Posterior cingulate gyrus (tissue), 11 donors: ENCODE results near the gene JMJD1C.

Source experiments
- DNase-seq, 10 donors: peaks; one replicate each; pipeline versions ENCODE4 v3.0.0 to v3.0.0-alpha.2; 2020 to 2021; ENCODE audit warnings: mixed read lengths in 3 of 10
- intact Hi-C: fragments of 100-400 bp; cut with DNase I; formaldehyde crosslinking; loops from one replicate; pipeline ENCODE4 v1.15.1; 2023

Gene JMJD1C

DNA sequence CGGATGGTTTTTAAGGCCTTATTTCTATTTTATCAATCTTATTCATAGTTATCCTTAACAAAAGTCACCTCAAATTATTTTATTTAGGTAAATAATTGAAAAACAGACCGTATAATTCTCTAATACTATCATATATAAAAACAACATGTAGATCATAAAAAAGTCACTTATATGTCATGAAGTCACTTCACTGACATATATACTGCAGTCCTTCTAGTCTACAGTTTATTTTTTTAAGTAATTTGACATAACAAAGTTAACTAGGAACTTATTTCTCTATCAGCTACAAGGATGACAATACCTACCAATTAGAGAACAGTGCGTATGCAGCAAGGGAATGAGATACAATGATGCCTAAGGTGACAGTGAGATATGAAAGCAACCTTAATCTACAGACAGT is 26.2 kb downstream of the JMJD1C start:
- no peak for DNase-seq
- intact Hi-C loops, result no loop called here

GRCh38 chr10:63438506-63439498 is 27.0 kb downstream of the JMJD1C start:
- intact Hi-C loops, result no loop called here
- DNase-seq, result no peak

DNA sequence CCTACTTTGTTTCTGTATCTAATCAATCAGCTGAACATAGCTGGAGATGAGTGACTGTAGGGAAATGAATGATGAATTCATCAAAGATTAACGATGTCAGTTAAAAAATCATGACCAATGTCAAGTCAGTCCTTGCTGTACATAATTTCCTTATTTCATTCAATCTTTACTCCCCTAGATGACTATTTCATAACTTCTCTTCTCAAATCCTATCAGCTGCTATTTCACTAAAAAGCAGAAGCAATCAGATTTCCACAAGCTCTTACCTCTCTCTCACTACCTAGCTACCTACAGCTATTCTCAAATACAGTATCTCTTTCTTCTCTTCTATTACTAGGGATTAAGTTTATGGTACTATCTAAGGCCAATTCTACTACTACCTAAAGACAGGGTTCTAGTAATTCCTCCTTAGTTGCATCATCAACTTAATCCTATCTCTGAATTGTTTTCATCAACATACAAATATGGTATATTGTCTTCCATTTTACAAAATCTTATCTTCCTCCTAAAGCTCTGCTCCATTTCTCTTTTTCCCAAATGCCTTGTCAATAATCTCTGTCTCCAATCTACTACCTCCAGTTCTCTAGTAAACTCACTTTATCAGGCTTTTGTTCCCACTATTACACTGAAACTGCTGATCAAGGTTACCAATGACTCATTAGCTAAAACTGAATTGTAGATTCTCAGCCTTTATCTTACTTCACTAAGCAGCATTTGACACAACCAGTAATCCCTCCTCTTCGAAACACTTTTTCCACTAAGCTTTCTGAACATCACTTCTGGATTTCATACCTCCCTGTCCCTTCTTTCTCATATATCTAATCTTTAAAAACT is 28.4 kb downstream of the JMJD1C start:
- intact Hi-C loops, result no loop called here
- no peak for DNase-seq

- intact Hi-C loops, result no loop called here
- no peak for DNase-seq
These were observed 29.6 kb downstream of the JMJD1C start for GRCh38 chr10:63436225-63436624.

DNA sequence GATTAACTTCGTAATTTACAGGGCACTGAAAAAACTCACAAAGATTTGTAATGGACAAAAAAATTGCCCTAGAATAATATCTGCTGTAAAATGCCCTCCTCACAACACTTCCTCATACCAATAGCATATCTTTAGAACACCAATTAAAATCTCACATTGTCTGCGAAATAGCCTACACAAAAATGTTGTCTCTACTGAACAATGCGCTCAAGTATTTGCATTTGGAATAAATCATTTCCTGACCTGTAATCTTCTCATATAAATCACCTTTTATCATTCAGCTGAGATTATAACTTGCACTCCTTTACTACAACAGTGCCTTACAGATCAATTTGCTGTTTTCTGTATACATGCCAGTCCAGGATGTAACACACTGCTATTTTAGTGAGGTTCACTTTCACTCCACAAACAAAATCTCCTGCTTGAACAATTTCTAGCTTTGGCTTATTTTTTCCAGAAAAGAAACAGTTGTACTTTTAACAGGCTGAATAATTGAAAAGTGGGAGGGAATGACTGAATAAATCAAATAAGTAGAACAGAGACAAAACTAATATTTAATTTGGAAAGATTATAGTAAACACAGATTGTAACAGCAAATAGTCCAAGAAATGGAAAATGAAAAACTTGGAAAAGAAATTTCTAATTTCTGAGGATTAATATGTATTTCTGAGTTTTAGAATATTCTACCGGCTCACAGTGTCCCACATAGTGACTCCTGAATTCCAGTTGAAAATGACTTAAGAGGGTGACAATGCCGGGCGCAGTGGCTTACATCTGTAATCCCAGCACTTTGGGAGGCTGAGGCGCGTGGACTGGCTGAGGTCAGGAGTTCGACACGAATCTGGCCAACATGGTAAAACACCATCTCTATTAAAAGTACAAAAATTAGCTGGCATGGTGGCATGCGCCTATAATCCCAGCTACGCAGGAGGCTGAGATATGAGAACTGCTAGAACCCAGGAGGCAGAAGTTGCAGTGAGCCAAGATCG is 30.6 kb downstream of the JMJD1C start:
- no peak for DNase-seq
- intact Hi-C loops, result no loop called here

GRCh38 chr10:63431962-63432797 is 33.6 kb downstream of the JMJD1C start:
- DNase-seq, result no peak
- intact Hi-C loops, result no loop called here

- intact Hi-C loops, result no loop called here
- DNase-seq, result no peak
These were observed 34.8 kb downstream of the JMJD1C start for GRCh38 chr10:63430999-63431356.

DNA sequence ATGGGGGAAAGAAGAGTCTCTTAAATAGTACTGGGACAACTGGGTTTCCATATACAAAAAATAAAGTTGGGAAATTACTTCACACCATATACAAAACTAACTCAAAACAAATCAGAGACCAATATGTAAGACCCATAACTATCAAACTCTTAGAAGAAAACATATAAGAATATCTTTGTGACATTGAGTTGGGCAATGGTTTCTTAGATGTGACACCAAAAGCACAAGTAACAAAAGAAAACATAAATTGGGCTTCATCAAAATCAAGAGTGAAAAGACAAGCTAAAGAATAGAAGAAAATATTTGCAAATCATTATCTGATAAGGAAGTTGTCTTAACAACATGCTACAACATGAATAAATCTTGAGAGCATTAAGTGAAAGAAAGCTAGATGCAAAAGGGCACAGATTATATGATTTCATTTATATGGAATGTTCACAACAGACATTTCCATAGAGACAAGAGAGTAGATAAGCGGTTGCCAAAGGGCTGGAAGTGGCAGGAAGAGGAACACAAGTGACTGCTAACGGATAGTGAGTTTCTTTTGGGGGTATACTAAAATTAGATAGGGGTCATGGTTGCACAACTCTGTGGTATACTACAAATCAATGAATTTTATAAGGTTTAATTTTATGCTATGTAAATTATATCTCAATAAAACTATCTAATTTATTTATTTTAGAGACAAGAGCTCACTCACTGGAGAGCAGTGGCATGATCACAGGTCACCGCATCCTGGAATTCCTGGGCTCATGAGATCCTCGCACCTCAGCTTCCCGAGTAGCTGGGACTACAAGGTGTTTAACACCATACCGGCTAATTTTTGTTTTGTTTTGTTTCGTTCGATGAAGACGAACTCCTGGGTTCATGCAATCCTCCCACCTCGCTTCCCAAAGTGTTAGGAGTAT is 35.4 kb downstream of the JMJD1C start:
- DNase-seq, result no peak
- intact Hi-C loops, result no loop called here

DNA sequence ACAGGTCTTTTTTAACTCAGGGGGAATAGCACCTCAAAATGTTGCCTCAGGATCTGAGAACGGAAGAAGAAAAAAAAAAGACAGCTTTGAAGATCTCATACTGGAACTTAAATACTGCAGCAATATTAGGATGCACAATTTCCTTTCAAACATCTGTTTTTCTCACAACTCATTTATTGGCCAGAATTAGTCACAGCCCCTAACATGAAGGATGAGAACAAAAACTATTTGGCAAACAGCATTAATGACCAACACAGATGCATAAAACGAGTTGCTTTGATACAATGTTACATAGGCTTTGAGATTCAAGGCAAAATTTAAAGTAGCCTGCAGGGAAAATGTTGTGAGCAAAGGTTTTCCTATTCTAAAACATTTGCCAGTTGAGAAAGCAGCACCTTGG is 36.5 kb downstream of the JMJD1C start:
- DNase-seq, result no peak
- intact Hi-C loops, result no loop called here

DNA sequence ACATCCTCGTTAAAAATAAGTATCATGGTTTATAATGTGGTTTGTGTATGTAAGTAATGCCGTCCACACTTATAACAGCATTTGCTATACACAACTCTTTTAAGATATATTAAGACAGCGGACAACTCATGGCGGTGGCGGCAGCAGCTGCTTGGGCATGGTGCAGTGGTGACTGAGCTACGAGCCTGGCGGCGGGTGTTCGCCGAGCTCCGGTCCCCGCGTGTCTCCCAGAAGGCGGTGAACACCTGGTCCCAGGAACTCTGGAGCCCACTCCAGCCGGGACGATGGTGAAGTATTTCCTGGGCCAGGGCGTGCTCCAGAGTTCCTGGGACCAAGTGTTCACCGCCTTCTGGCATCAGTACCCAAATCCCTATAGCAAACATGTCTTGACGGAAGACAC is 38.8 kb downstream of the JMJD1C start:
- intact Hi-C loops, result no loop called here
- DNase-seq, result peak in 2 of 10 donors; percentile 56 to 59

GRCh38 chr10:63425512-63425911 is 40.3 kb downstream of the JMJD1C start:
- intact Hi-C loops, result no loop called here
- peak in 1 of 10 donors; percentile 57 for DNase-seq

DNA sequence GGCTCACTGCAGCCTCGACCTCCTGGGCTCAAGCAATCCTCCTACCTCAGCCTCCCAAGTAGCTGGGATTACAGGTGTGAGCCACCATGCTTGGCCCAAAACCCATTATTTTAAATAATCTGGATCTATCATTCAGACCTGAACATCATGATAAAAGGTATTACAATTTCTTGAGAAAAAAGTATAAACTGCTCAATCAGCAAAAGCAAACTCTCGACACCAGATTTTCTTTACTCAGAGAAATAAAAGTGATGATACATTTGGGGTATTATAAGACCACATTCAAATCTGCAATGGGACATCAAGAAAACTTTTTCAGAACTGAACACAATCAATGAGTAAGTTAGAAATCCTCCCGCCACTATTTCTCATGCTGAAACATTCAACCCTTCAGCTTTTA is 41.2 kb downstream of the JMJD1C start:
- no peak for DNase-seq
- intact Hi-C loops, result no loop called here

DNA sequence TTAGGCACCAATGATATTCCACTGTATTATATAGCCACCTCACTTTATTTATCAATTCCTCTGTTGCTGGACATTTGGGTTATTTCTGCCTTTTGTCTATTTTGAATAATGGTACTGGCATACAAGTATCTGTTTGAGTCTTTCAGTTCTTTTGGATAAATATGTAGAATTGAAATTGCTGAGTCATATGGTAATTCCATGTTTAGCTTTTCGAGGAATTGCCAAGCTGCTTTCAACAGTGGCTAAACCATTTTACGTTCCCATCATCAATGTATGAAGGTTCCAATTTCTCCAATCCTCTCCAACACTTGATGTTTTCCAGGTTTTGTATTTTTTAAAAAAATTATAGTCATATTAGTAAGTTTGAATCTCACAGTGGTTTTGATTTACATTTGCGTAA is 42.3 kb downstream of the JMJD1C start:
- no peak for DNase-seq
- intact Hi-C loops, result no loop called here

DNA sequence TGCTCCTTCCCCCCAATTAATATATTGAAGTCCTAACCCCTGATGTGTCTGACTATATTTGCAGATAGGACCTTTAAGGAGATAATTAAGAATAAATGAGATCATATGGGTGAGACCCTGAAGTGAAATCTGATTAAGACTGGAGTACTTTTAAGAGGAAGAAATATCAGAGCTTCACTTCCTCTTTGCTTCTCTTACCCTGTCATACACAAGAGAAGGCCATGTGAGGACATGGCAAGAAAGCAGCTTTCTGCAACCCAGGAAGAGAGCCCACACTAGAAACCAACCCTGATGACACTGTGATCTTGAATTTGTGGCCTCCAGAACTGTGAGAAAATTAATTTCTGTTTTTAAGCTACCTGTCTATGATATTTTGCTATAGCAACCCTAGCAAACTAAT is 44.2 kb downstream of the JMJD1C start:
- DNase-seq, result no peak
- intact Hi-C loops, result no loop called here

DNA sequence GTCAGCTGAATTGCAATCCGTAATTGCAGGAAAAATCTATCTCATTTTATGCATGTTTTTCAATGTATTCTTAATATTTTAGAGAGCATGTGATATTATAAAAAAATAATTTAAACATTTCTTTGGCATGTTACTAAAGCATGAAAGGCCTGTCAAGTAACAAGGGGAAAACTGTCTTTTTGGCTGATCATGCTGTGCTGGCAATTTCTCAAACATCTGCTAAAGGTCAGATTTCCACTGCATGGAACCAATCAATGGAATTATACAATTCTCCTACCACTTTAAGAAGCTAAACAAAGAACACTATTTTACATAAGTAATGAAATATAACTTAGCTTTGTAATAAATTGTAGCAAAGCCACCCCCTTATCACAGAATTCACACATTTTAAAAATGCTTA is 49.4 kb downstream of the JMJD1C start:
- no peak for DNase-seq
- intact Hi-C loops, result no loop called here

- no peak for DNase-seq
- intact Hi-C loops, result no loop called here
These were observed 50.0 kb downstream of the JMJD1C start for GRCh38 chr10:63415640-63416244.

GRCh38 chr10:63414481-63415260 is 51.1 kb downstream of the JMJD1C start:
- DNase-seq, result no peak
- intact Hi-C loops, result no loop called here
